Heart left ventricle (tissue), 16 donors: ENCODE data around the gene ME1. TPM values are rescaled to one million over a fixed set of nuclear protein-coding genes. Genes with fewer than 3 reads are reported as not detected.

Experiments used
- ATAC-seq, 4 donors: fragments of 200-7000 bp; cut with Tn5 transposase; one replicate each; pipeline ENCODE4 v1.9.1; 2020 to 2022; ENCODE audit warnings: moderate library complexity in 4 of 4, mild to moderate bottlenecking in 3 of 4, moderate number of reproducible peaks in 1 of 4
- DNase-seq, 5 donors: peaks; one replicate each; pipeline ENCODE4 v3.0.0-alpha.2; 2020
- H3K27ac ChIP-seq, 12 donors: fragments of 200-600 bp; sonication (generic) in 4 of 12; one replicate each; pipeline versions ENCODE4 v1.5.0 to v1.8.0; 2016 to 2022; ENCODE audit warnings: mild to moderate bottlenecking in 2 of 12
- H3K27me3 ChIP-seq, 9 donors: fragments of 200-600 bp; sonication (generic) in 2 of 9; one replicate each; pipeline versions ENCODE4 v1.5.1 to v1.8.0; 2016 to 2022; ENCODE audit warnings: mild to moderate bottlenecking in 3 of 9
- H3K36me3 ChIP-seq, 9 donors: fragments of 200-600 bp; sonication (generic) in 2 of 9; one replicate each; pipeline versions ENCODE4 v1.5.0 to v1.8.0; 2018 to 2022; ENCODE audit warnings: mild to moderate bottlenecking in 2 of 9
- H3K4me1 ChIP-seq, 12 donors: fragments of 200-600 bp; sonication (generic) in 4 of 12; one replicate each; pipeline versions ENCODE4 v1.5.0 to v1.8.0; 2016 to 2022; ENCODE audit warnings: mild to moderate bottlenecking in 3 of 12
- H3K4me3 ChIP-seq, 12 donors: fragments of 200-600 bp; sonication (generic) in 4 of 12; one replicate each; pipeline versions ENCODE4 v1.5.0 to v1.8.0; 2017 to 2022; ENCODE audit warnings: mild to moderate bottlenecking in 9 of 12, moderate library complexity in 4 of 12
- H3K9me3 ChIP-seq, 12 donors: fragments of 200-600 bp; sonication (generic) in 4 of 12; one replicate each; pipeline versions ENCODE4 v1.5.0 to v1.8.0; 2016 to 2022; ENCODE audit warnings: mild to moderate bottlenecking in 1 of 12
- CTCF ChIP-seq, 12 donors: fragments of 200-600 bp; sonication (generic) in 4 of 12; IDR thresholded peaks; one replicate each; pipeline versions ENCODE4 v1.5.0 to v1.8.0; 2018 to 2022; ENCODE audit warnings: antibody characterized with exemption in 12 of 12, mild to moderate bottlenecking in 5 of 12
- POLR2A ChIP-seq, 2 donors: fragments of 450-650 bp; IDR thresholded peaks; one replicate each; pipeline ENCODE4 v1.6.1; 2017; ENCODE audit warnings: antibody characterized with exemption in 2 of 2, mild to moderate bottlenecking in 2 of 2, moderate library complexity in 2 of 2
- WGBS, 4 donors: extraction: QIAGEN DNeasy Blood & Tissue Kit in 2 of 4; methylation state at CpG; one replicate each; pipeline versions ENCODE4 v1.1.5 to v1.1.7; 2013 to 2018; 5-methylcytosine and 5-hydroxymethylcytosine counted together
- intact Hi-C, 10 donors: fragments of 100-400 bp; cut with DNase I; formaldehyde crosslinking; loops; one replicate each; pipeline versions ENCODE4 v1.11.1 to v1.14.2; 2022
- polyA plus RNA-seq, 2 donors: library from polyadenylated mRNA; stranded (reverse); fragments of 200-250 nt; gene quantifications; one replicate each; pipeline ENCODE4 v1.2.3, GENCODE V29; 2013
- total RNA-seq, 9 donors: library from RNA; depleted of rRNA in 2 of 9; stranded (reverse); fragments of >200 nt in 2 of 9; fragmentation: NEBNext Ultra II Directional in 3 of 9; extraction: Animal tissue kit (Norgen Biotek cat#: 25700) in 3 of 9; gene quantifications; one replicate each; pipeline versions ENCODE4 v1.1.0 to v1.2.4, GENCODE V29; 2016 to 2023
- donor health status: ischemic (EF 13 %, LVEDD 7.1; RV severe dilation, severe dysfunction).
- donor health status: healthy with polysubstance abuse.
- donor health status: DM: no; HTN: yes; CAD: no.
- donor health status: DM: no; HTN: no; CAD: no.
- donor health status: ischemic (EF 25% LVEDD 6.9; RV normal size, moderate dysfunction).
- donor health status: ischemic (EF 25% LVEDD 5.7; RV mildly dilated, moderate dysfunction).
- donor health status: healthy.
- donor health status: DM: yes; HTN: yes; CAD: no.
- donor health status: ischemic (EF 35%, LVEDD 5.7; RV mildly dilated, moderate dysfunction).
- donor health status: nonischemic (EF 11% LVEDD 7.7; RV severe dilation, severe dysfunction).
- donor health status: DM: yes; HTN: yes; CAD: no.
- donor health status: PGD.
- donor health status: ischemic (EF 29% LVEDD 5.4; RV normal size, mild dysfunction).
- donor health status: nonischemic (EF 23%, LVEDD 6.1; RV moderate dilation, normal function).

Gene ME1
- total and polyA plus RNA-seq, 11 donors: 7.0 to 28.5 (median 18.1) TPM

- H3K27ac ChIP-seq: no peak overlapping the region
- ATAC-seq: no peak
- peaks cover 0 to 29% (median 16%) of the 10 kb centered on the region in 12 donors for H3K4me1 ChIP-seq
- WGBS, 4 donors: 91 to 98% (median 96%) methylated on average over 6 of the region's 6 CpGs
- no peaks in the 10 kb centered on the region for H3K27me3 ChIP-seq
- intact Hi-C loops: loop anchor here in 7 of 10 donors (5.0 to 10.0 kb wide), 5 partner anchors 116 to 946 kb away; partner anchors contain the start of genes DOP1A (in 3 of the 7), IBTK (in 3 of the 7), UBE3D (in 3 of the 7) and TPBG (in 2 of the 7)
- DNase-seq: no peak
- TF ChIP-seq CTCF (IDR thresholded peaks at IDR 0.05) (no peak), POLR2A (IDR thresholded peaks at IDR 0.05) (no peak)
- H3K4me3 ChIP-seq: no peak overlapping the region
- H3K9me3 ChIP-seq: no peaks in the 10 kb centered on the region
- H3K36me3 ChIP-seq: peaks cover 0 to 51% (median 40%) of the 10 kb centered on the region in 9 donors
These were observed 240.2 kb downstream of the ME1 start for GRCh38 chr6:83190626-83191025.

GRCh38 chr6:83188501-83188900, 242.3 kb downstream of the ME1 start:
- Histone ChIP-seq H3K4me1 (peaks cover 0 to 17% (median 8%) of the 10 kb centered on the region in 12 donors), H3K9me3 (no peaks in the 10 kb centered on the region), H3K27me3 (no peaks in the 10 kb centered on the region), H3K36me3 (peaks cover 0 to 65% (median 57%) of the 10 kb centered on the region in 9 donors), H3K27ac (no peak overlapping the region), H3K4me3 (no peak overlapping the region)
- ATAC-seq (no peak), DNase-seq (no peak)
- intact Hi-C loops: no loop called here
- no peak for TF ChIP-seq POLR2A (IDR thresholded peaks at IDR 0.05)
- TF ChIP-seq CTCF (IDR thresholded peaks at IDR 0.05): no peak
- 66 to 72% (median 69%) methylated on average over 3 of the region's 3 CpGs for WGBS, 4 donors

- H3K36me3 ChIP-seq: peaks cover 0 to 95% (median 83%) of the 10 kb centered on the region in 9 donors
- 92 to 98% (median 98%) methylated on average over 2 of the region's 2 CpGs for WGBS, 4 donors
- no peak overlapping the region for H3K4me3 ChIP-seq
- intact Hi-C loops: no loop called here
- peaks cover 0 to 16% (median 0%) of the 10 kb centered on the region in 12 donors for H3K4me1 ChIP-seq
- no peaks in the 10 kb centered on the region for H3K9me3 ChIP-seq
- no peaks in the 10 kb centered on the region for H3K27me3 ChIP-seq
- H3K27ac ChIP-seq: no peak overlapping the region
- ATAC-seq: no peak
- no peak for DNase-seq
- TF ChIP-seq POLR2A (IDR thresholded peaks at IDR 0.05) (no peak), CTCF (IDR thresholded peaks at IDR 0.05) (no peak)
These were observed 245.8 kb downstream of the ME1 start for GRCh38 chr6:83185096-83185495.

GRCh38 chr6:83183082-83183828, 247.6 kb downstream of the ME1 start:
- H3K36me3 ChIP-seq: peaks cover 0 to 98% (median 87%) of the 10 kb centered on the region in 9 donors
- peak overlapping the region in 4 of 12 donors; percentile 3 to 63 (median 27) for H3K27ac ChIP-seq
- peaks cover 0 to 16% (median 0%) of the 10 kb centered on the region in 12 donors for H3K4me1 ChIP-seq
- no peaks in the 10 kb centered on the region for H3K27me3 ChIP-seq
- WGBS, 4 donors: 62 to 76% (median 69%) methylated on average over 9 of the region's 9 CpGs
- DNase-seq (peak in 1 of 5 donors; percentile 51), ATAC-seq (peak in 3 of 4 donors; percentile 64 to 91 (median 90))
- TF ChIP-seq POLR2A (IDR thresholded peaks at IDR 0.05) (no peak), CTCF (IDR thresholded peaks at IDR 0.05) (no peak)
- H3K9me3 ChIP-seq: no peaks in the 10 kb centered on the region
- intact Hi-C loops: no loop called here
- no peak overlapping the region for H3K4me3 ChIP-seq
